Ureter (tissue), 1 donor: ENCODE data around the gene RALGAPA2. TPM values are rescaled to one million over a fixed set of nuclear protein-coding genes. Genes with fewer than 3 reads are reported as not detected.

Experiments used
- DNase-seq: peaks from one replicate; pipeline ENCODE4 v3.0.0-alpha.2; 2020; ENCODE audit warnings: low spot score
- total RNA-seq: library from RNA; stranded (reverse); gene quantifications from one replicate; pipeline ENCODE4 v1.2.4, GENCODE V29; 2023
- donor health status: DM: yes; HTN: yes; CAD: no.

The RALGAPA2 gene
- total RNA-seq, 1 donor from 2014 or later = 107 TPM

DNA sequence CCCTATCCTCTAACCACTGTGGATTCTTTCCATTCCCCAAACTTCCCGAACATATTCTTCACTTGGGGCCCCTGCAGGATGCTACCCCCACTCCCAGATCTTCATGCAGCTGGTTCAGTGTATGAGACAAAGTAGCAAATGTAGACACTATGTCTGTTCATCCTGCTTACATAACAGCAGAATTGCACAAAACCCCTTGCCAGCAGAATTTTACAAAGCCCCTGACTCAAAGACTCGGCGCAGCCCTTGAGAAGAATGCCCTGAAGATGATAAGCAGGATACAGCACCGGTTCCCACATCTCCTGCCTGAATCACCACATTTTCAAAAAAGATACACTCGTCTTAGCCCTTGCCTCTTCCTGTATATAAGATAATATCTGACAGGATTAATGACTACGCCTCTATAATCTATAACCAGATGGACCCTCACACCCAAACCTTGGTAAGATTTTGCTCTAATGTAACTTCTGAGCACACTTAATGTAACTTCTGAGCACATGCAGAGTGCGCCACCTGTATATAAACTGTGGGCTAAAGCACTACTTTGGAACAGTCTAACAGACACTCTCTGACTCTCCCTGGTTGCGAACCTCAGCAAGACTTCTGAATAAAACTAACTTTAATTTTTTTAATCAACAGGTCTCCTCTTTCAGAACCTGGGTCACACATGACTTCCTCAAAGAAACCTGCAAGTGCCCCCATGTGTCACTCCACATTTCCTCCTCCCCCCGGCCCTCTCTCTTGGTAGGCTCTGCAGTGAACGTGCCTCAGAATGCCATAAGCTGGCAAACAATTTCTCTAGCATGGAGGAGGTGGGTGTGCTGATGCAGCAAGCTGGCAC, 28.7 kb downstream of the RALGAPA2 start:
- DNase-seq = no peak

DNA sequence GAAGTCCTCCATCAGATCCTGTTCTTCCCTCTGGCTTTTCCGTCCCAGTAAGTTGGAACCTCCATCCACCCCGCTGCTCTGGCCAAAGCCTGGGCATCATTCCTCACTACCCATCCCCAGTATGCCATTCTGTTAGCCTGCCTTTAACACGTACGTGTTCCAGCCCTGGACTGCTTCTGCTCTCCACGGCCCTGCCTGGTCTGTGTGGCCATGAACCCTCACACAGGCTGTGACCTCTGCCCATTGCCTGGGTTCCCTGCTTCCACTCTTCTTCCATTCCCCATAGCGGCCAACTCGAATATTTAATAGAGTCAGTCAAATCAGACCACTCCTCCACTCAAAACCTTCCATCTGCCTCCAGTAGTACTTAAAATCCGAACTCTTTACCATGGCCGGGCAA, 29.4 kb downstream of the RALGAPA2 start:
- no peak for DNase-seq

DNA sequence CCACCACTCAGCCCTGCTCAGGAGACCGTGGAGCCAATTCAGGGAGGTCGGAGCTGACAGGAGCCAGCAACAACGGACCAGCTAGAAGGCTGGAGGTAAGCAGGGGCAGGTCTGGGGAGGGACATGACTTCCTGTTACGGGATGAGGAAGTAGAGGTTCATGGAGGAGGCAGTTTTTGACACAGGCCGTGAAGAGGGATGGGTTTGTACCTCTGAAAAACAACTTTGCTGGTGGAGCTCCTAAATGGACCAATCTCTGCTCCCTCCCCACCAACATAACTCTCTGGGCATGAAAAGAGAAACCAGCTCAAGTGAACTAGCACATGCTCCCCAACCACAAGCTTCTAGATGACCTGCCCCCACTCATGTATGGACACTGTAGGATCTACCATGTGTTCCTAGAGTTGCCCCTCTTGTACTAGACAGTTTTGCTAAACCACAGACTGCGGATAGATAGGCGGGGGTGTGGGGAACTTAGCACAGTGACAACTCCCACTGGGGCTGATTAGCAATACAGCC, 31.4 kb downstream of the RALGAPA2 start:
- DNase-seq = no peak

- DNase-seq = no peak
Observed at GRCh38 chr20:20679316-20679715, 33.1 kb downstream of the RALGAPA2 start.

GRCh38 chr20:20677186-20677585, 35.3 kb downstream of the RALGAPA2 start:
- no peak for DNase-seq

DNA sequence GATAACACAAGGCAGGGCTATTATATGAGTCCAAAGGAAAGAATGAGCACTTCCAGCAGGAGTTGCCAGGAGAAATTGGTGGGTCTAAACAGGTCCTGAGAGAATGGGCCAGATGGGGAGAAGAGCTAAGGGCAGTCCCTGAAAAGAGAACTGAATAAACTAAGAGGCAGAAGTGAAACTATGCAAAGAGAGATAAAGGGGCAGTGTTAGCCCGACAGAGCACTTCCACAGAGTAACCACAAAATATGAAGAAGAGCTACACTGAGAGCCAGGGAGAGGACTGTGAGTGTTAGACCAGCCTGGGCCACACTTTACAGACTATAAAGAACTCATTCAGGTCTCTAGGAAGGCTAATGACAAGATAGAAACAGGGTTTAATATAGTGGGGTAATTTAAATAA, 43.8 kb downstream of the RALGAPA2 start:
- DNase-seq = no peak

DNA sequence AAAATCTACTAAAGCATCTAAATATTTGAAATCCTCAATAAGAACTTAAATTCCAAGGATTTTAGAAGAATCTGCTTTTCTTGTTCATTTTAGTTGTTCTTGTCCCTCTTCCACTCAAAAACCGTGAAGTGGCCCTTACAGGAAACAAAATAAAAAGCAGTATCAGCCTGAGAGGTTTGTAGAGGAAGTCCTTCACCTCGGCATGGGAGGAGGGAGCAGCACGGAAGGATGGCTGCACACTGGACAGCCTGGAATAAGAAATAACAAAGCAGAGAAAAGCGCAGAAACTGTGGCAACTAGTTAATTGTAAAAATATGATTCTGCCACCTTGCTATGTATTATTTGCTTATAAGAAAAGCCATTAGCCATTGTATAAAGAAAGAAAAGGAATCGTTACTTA, 46.1 kb downstream of the RALGAPA2 start:
- DNase-seq = no peak

- DNase-seq = no peak
Observed at GRCh38 chr20:20665606-20666332, 46.7 kb downstream of the RALGAPA2 start.

- no peak for DNase-seq
Observed at GRCh38 chr20:20664795-20665589, 47.5 kb downstream of the RALGAPA2 start.

DNA sequence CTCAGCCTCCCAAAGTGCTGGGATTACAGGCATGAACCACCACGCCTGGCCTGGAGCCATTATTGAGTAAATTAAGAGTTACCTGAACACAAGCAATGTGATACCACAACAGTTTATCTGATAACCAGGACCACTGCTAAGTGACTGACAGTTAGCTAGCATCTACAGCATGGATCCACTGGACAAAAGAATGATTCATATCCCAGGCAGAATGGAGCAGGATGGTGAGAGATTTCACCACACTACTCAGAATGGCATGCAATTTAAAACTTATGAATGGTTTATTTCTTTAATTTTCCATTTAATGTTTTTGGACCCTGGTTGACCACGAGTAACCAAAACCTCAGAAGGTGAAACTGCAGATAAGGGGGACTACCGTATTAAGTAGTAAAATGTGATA, 48.6 kb downstream of the RALGAPA2 start:
- DNase-seq = no peak

DNA sequence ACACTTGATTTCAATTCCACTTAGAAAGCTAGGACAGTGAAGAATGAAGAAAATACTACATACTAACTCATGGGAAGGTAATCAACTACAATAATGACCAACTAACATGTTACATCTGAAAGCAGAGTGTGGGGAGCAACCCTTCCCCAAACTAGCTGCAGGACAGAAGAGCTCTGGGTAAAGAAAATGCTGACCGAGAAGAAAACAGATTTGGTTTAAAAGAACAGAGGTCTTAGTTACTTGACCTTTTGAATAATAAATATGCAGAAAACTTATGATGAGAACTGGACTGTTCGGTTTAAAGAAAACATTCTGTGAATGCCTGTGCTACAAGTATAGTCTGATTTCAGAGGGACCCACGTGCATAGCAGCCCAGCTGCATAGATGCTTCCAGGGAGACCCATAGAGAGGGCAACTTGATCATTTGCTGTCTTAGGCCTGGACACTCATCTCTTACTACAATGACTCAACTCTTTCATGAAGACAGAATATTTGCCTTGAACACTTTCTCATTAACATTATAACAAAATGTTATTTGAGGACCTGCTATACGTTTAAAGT, 53.5 kb downstream of the RALGAPA2 start:
- no peak for DNase-seq

DNA sequence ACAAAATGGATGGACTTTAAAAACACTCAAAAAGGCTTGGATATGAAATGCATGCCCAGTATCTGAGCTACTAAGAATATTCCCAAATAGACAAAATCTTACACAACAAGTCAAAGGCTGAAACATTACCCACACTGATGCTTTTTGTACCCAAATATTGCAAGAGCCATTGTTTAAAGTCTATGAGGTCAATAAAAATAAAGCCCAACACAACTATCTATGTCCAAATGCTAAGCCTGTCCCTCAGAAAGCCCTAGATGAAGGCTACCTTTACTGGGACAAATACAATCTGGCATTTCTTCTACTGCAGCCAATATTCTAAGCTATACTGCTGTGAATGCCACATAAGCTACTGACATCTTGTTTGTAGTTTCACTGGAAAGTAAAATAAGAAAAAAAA, 54.3 kb downstream of the RALGAPA2 start:
- no peak for DNase-seq

DNA sequence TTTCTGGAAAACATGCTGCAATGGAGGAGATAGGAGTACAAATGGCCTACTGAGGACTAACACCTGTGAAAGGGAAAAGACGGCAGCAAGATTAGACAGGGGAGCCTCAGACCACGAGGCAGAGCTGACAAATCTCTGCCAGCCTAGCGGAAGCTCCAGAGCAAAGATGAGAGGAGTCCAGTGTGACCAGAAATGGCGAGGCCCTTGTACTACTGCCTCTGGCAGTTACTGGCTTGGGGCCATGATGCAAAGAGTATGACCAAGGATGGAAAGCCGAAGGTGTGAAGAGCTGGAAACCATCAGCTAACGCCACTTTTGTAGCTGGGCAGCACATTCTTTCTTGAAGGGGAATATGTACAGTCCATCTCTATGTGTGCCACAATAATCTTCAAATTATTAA, 55.4 kb downstream of the RALGAPA2 start:
- DNase-seq = no peak

GRCh38 chr20:20655883-20656282, 56.6 kb downstream of the RALGAPA2 start:
- no peak for DNase-seq

DNA sequence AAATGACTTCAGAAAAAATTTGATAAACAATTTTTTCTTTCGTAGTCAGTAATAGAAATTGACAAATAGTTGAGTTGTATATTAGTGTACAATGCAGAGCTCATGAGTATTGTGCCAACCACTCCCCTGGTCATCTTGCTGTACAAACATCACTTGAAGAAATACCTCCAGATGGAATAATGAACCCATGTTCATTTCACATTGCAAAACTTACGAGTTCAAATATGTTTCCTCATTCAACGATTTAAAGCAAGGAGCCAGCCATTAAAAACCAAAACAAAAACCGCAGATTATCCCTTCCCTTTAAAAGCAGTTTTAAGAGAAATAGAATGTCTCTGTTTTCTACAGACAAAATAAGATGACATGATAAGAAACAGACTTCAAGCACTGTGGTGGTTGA, 62.5 kb downstream of the RALGAPA2 start:
- DNase-seq = no peak

DNA sequence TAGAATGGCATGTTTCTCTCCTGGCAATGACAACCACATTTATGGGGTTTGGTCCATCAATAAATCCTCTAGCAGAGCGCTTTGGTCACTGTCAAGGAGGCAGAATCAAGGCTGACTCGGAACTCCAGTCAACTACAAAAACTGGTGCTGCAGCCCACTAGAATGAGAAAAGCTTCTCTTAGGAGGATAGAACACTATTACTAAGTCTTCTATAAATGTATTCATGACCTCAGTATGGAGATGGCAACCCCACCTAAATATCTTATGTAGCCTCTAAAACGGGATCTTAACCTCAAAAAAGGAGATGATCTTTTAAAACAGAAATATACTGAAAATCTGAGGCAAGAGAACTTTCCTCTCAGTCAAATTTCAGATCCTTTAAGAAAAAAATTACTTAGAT, 68.5 kb downstream of the RALGAPA2 start:
- no peak for DNase-seq

DNA sequence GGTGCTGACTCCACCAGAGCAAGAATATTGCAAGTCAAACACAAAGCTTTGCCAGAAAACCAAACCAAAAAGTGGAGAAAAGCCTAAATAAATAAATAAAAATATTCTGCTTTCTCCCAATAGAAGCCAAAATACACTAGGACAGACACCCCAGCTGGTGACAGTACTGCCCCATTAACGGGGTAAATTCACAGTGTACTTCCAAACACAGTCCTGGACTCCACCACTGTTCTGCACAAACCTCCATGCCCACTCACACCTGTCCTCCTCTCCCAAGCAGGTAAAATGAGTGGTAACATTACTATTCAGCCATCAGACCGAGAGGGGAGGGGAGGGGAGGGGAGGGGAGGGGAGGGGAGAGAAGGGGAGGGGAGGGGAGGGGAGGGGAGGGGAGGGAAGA, 70.7 kb downstream of the RALGAPA2 start:
- DNase-seq = no peak

DNA sequence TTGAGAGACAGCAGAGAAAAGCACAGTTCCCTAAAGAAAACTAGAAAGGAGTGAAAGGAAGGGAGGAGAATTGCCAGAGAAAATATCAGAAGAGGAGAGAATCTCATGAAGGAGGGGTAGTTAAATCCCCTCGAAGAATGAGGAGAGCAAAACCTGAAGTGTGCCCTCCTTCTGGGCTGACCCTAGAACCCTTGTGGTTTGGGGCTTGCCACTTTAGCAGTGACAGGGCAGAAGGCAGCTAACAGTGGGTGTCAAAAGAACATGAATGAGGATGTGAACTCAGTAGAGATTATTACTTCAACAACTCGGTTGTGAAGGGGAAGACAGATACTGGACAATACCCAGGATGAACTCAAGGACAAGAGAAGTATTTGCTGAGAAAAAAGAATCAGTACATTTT, 73.6 kb downstream of the RALGAPA2 start:
- DNase-seq = no peak

GRCh38 chr20:20637998-20638725, 74.3 kb downstream of the RALGAPA2 start:
- no peak for DNase-seq

DNA sequence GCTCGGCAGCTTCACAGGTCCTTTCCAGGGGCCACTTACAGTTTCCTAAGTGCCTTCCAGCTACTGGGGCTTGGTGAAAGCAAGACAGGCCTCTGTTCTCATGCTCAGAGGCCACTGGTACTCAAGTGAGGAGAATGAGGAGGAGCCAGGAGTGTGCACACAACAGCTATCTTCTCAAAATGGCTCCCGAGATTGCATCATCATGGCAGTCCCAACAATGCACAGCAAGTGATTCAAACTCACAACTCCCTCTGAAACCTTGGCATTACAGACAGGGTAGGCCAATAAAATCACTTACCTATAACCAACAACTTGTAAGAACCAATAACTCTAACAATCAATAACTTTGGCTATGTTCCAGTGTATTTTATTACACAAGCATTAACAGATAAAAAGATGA, 77.4 kb downstream of the RALGAPA2 start:
- DNase-seq = no peak

DNA sequence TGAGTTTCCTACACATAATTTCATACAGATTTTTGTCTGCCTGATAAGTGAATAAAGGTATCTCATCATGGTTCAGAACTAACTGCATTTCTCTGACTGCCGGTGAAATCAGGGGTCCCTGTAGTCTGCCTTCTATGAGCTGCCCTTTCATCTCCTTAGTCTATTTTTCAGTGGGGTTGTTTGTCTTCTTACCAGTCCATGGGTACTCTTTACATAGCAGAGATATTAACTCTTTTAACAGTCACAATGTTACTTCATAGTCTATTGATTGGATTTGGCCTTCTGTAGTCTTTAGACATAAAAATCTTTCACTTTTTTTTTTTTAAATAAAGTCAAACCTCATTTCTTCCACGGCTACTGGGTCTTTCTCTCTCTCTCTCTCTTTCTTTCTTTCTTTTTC, 79.8 kb downstream of the RALGAPA2 start:
- no peak for DNase-seq
